ENCODE data around the gene FNDC10. TPM values are rescaled to one million over a fixed set of nuclear protein-coding genes. Genes with fewer than 3 reads are reported as not detected.
"Not testable (repeated sequence)": the region's sequence is repeated elsewhere in the genome, so short reads cannot be mapped to it uniquely, and the experiment has no call there.

The FNDC10 gene
- total RNA-seq = 10 to 100 TPM in 8 of 9 donors, 1 to 10 TPM in 1; 9.4 to 73.6 (median 33.7) TPM
- polyA plus RNA-seq = 10 to 100 TPM in 2 of 3 donors, 1 to 10 TPM in 1; 2.0 to 40.1 (median 39.7) TPM
- long read RNA-seq, donor 1, transcript FNDC10-201 (1 exons, 2,085 nt) = major isoform, 53 of 53 reads
- long read RNA-seq, donor 1, partial matches to known transcripts = 0 of 53 reads
- long read RNA-seq, donor 1, other reads (novel, unspliced or antisense) = 0 of 53 reads
- long read RNA-seq, donor 2, transcript FNDC10-201 (1 exons, 2,085 nt) = major isoform, 40 of 40 reads
- long read RNA-seq, donor 2, partial matches to known transcripts = 0 of 40 reads
- long read RNA-seq, donor 2, other reads (novel, unspliced or antisense) = 0 of 40 reads
- long read RNA-seq, donor 3, transcript FNDC10-201 (1 exons, 2,085 nt) = major isoform, 49 of 49 reads
- long read RNA-seq, donor 3, partial matches to known transcripts = 0 of 49 reads
- long read RNA-seq, donor 3, other reads (novel, unspliced or antisense) = 0 of 49 reads
- long read RNA-seq, donor 4, transcript FNDC10-201 (1 exons, 2,085 nt) = major isoform, 8 of 8 reads
- long read RNA-seq, donor 4, partial matches to known transcripts = 0 of 8 reads
- long read RNA-seq, donor 4, other reads (novel, unspliced or antisense) = 0 of 8 reads
- long read RNA-seq, donor 5, transcript FNDC10-201 (1 exons, 2,085 nt) = major isoform, 302 of 302 reads
- long read RNA-seq, donor 5, partial matches to known transcripts = 0 of 302 reads
- long read RNA-seq, donor 5, other reads (novel, unspliced or antisense) = 0 of 302 reads
- long read RNA-seq, donor 6, partial matches to known transcripts = 0 of 3 reads
- long read RNA-seq, donor 6, other reads (novel, unspliced or antisense) = 0 of 3 reads
- long read RNA-seq, donor 7, transcript FNDC10-201 (1 exons, 2,085 nt) = major isoform, 33 of 33 reads
- long read RNA-seq, donor 7, partial matches to known transcripts = 0 of 33 reads
- long read RNA-seq, donor 7, other reads (novel, unspliced or antisense) = 0 of 33 reads
- long read RNA-seq, donor 8, transcript FNDC10-201 (1 exons, 2,085 nt) = major isoform, 73 of 87 reads
- long read RNA-seq, donor 8, partial matches to known transcripts = 9 of 87 reads
- long read RNA-seq, donor 8, other reads (novel, unspliced or antisense) = 5 of 87 reads
- long read RNA-seq, donor 9, transcript FNDC10-201 (1 exons, 2,085 nt) = major isoform, 42 of 42 reads
- long read RNA-seq, donor 9, partial matches to known transcripts = 0 of 42 reads
- long read RNA-seq, donor 9, other reads (novel, unspliced or antisense) = 0 of 42 reads
- long read RNA-seq, donor 10, transcript FNDC10-201 (1 exons, 2,085 nt) = major isoform, 30 of 35 reads
- long read RNA-seq, donor 10, partial matches to known transcripts = 5 of 35 reads
- long read RNA-seq, donor 10, other reads (novel, unspliced or antisense) = 0 of 35 reads

- no peaks in the 10 kb centered on the region for H3K27me3 ChIP-seq
- 3 to 17% (median 4%) methylated on average over 26 to 124 of the region's 125 CpGs; no CpG with 5 or more reads in 1 of the 4 donors for WGBS, 4 donors
- no peaks in the 10 kb centered on the region for H3K9me3 ChIP-seq (replicated peaks in 1 of 3)
- TF ChIP-seq CTCF (IDR thresholded peaks at IDR 0.05) (no peak), POLR2A (IDR thresholded peaks at IDR 0.05) (no peak)
- peak within 1 kb of the TSS in 1 of 5 donors; percentile 85 for H3K27ac ChIP-seq
- no peaks in the 10 kb centered on the region for H3K36me3 ChIP-seq (replicated peaks in 1 of 2)
- intact Hi-C loops (cut with DNase I) = no loop called here
- peak within 1 kb of the TSS in 2 of 4 donors; percentile 5 to 77 for H3K4me3 ChIP-seq
- DNase-seq = peak in 3 of 7 donors; percentile 31 to 48 (median 31)
- peaks cover 26 to 37% of the 10 kb centered on the region in 2 donors for H3K4me1 ChIP-seq (replicated peaks in 1 of 2)
Measured at GRCh38 chr1:1599935-1600860, at the start of gene FNDC10. Gene FNDC10, minus strand, starts transcription at chr1:1600135. Its CDS starts 120 bp downstream, at chr1:1600015.

- H3K27ac ChIP-seq; H3K9me3 ChIP-seq (replicated peaks in 1 of 3); intact Hi-C loops (cut with DNase I); H3K4me3 ChIP-seq; H3K27me3 ChIP-seq; H3K4me1 ChIP-seq (replicated peaks in 1 of 2): not testable (repeated sequence)
- WGBS, 4 donors = 86 to 92% (median 91%) methylated on average over 11 of the region's 11 CpGs
- DNase-seq = peak in 1 of 7 donors; percentile 12
- H3K36me3 ChIP-seq (replicated peaks in 1 of 2) = peaks cover 0 to 53% of the 10 kb centered on the region in 2 donors
Measured at GRCh38 chr1:1648265-1648664, 48.3 kb upstream of the FNDC10 start.

GRCh38 chr1:1647567-1648241 lies 47.8 kb upstream of the FNDC10 start:
- peak in 1 of 7 donors; percentile 15 for DNase-seq
- 88 to 95% (median 93%) methylated on average over 17 of the region's 17 CpGs for WGBS, 4 donors
- intact Hi-C loops (cut with DNase I); H3K4me1 ChIP-seq (replicated peaks in 1 of 2); H3K27ac ChIP-seq; H3K9me3 ChIP-seq (replicated peaks in 1 of 3); H3K4me3 ChIP-seq; H3K27me3 ChIP-seq: not testable (repeated sequence)
- peaks cover 0 to 48% of the 10 kb centered on the region in 2 donors for H3K36me3 ChIP-seq (replicated peaks in 1 of 2)

- H3K9me3 ChIP-seq (replicated peaks in 1 of 3); H3K4me3 ChIP-seq; H3K27ac ChIP-seq; DNase-seq; intact Hi-C loops (cut with DNase I); H3K4me1 ChIP-seq (replicated peaks in 1 of 2); H3K27me3 ChIP-seq: not testable (repeated sequence)
- 70 to 83% (median 76%) methylated on average over 4 to 5 of the region's 5 CpGs for WGBS, 4 donors
- peaks cover 0 to 36% of the 10 kb centered on the region in 2 donors for H3K36me3 ChIP-seq (replicated peaks in 1 of 2)
Measured at GRCh38 chr1:1646326-1646725, 46.4 kb upstream of the FNDC10 start.

- H3K27me3 ChIP-seq; H3K9me3 ChIP-seq (replicated peaks in 1 of 3); intact Hi-C loops (cut with DNase I); H3K4me1 ChIP-seq (replicated peaks in 1 of 2); H3K4me3 ChIP-seq; H3K27ac ChIP-seq: not testable (repeated sequence)
- H3K36me3 ChIP-seq (replicated peaks in 1 of 2) = peaks cover 0 to 14% of the 10 kb centered on the region in 2 donors
- WGBS, 4 donors = 92 to 96% (median 94%) methylated on average over 14 to 30 of the region's 38 CpGs
- peak in 1 of 7 donors; percentile 6 for DNase-seq
Measured at GRCh38 chr1:1640711-1641461, 41.0 kb upstream of the FNDC10 start.

GRCh38 chr1:1640081-1640480 lies 40.1 kb upstream of the FNDC10 start:
- DNase-seq; intact Hi-C loops (cut with DNase I); H3K4me1 ChIP-seq (replicated peaks in 1 of 2); H3K27me3 ChIP-seq; H3K4me3 ChIP-seq; H3K27ac ChIP-seq; H3K9me3 ChIP-seq (replicated peaks in 1 of 3): not testable (repeated sequence)
- WGBS, 4 donors = 94 to 99% (median 96%) methylated on average over 10 to 13 of the region's 25 CpGs; no CpG with 5 or more reads in 1 of the 4 donors
- H3K36me3 ChIP-seq (replicated peaks in 1 of 2) = peaks cover 0 to 11% of the 10 kb centered on the region in 2 donors

- peaks cover 0 to 11% of the 10 kb centered on the region in 2 donors for H3K36me3 ChIP-seq (replicated peaks in 1 of 2)
- H3K9me3 ChIP-seq (replicated peaks in 1 of 3); H3K27me3 ChIP-seq; H3K4me1 ChIP-seq (replicated peaks in 1 of 2); intact Hi-C loops (cut with DNase I); H3K27ac ChIP-seq; H3K4me3 ChIP-seq: not testable (repeated sequence)
- WGBS, 4 donors = 93 to 96% (median 93%) methylated on average over 3 to 15 of the region's 16 CpGs
- DNase-seq = peak in 1 of 7 donors; percentile 13
Measured at GRCh38 chr1:1639368-1639767, 39.4 kb upstream of the FNDC10 start.

Measured in adrenal gland (tissue), 19 donors.